Astrocyte (in vitro differentiated cells and primary cell): Measurements from ENCODE around the gene P3H1. TPM values are rescaled to one million over a fixed set of nuclear protein-coding genes. Genes with fewer than 3 reads are reported as not detected.

Experiments used
- DNase-seq: peaks from one replicate; pipeline ENCODE4 v3.0.0-alpha.2; 2010; ENCODE audit warnings: low read depth
- FAIRE-seq: peaks from 2 replicates; lab custom pipeline; 2011; peaks lifted over from hg19 to GRCh38; lab: Jason Lieb, UNC
- H2AFZ ChIP-seq: 2 replicates; pipeline ENCODE4 v1.6.0; 2012; ENCODE audit warnings: low read depth, low read length, inconsistent platforms
- H3K27ac ChIP-seq: 2 replicates; pipeline ENCODE4 v1.5.1; 2011; ENCODE audit warnings: low read depth, low read length, inconsistent platforms
- H3K27me3 ChIP-seq: 2 replicates; pipeline ENCODE4 v1.6.0; 2011; ENCODE audit warnings: low read length, inconsistent platforms; ENCODE audit not compliant: insufficient read depth
- H3K36me3 ChIP-seq: 2 replicates; pipeline ENCODE4 v1.5.1; 2011; ENCODE audit warnings: low read length, inconsistent platforms; ENCODE audit not compliant: insufficient read depth
- H3K4me1 ChIP-seq: 2 replicates; pipeline ENCODE4 v1.5.1; 2011; ENCODE audit warnings: low read length, inconsistent platforms; ENCODE audit not compliant: insufficient read depth
- H3K4me2 ChIP-seq: 2 replicates; pipeline ENCODE4 v1.6.0; 2012; ENCODE audit warnings: low read length, inconsistent platforms
- H3K4me3 ChIP-seq: 2 replicates; pipeline ENCODE4 v1.5.1; 2011; ENCODE audit warnings: low read depth, mild to moderate bottlenecking, low read length, inconsistent platforms; ENCODE audit not compliant: insufficient read depth
- H3K79me2 ChIP-seq: 2 replicates; pipeline ENCODE4 v1.6.0; 2012; ENCODE audit warnings: mild to moderate bottlenecking, low read length, inconsistent platforms; ENCODE audit not compliant: insufficient read depth
- H3K9ac ChIP-seq: 2 replicates; pipeline ENCODE4 v1.6.0; 2012; ENCODE audit warnings: mild to moderate bottlenecking, low read length, inconsistent platforms
- H3K9me3 ChIP-seq: 2 replicates; pipeline ENCODE4 v1.5.1; 2012; ENCODE audit warnings: low read depth, mild to moderate bottlenecking, low read length, inconsistent platforms; ENCODE audit not compliant: insufficient read depth
- H4K20me1 ChIP-seq: 2 replicates; pipeline ENCODE4 v1.6.0; 2012; ENCODE audit warnings: low read length, inconsistent platforms; ENCODE audit not compliant: insufficient read depth
- H3K27ac Mint-ChIP-seq: one replicate; pipeline ENCODE4 v1.8.0; 2021; ENCODE audit warnings: mild to moderate bottlenecking, mixed read lengths; ENCODE audit not compliant: unreplicated experiment
- H3K27me3 Mint-ChIP-seq: one replicate; pipeline ENCODE4 v1.8.0; 2021; ENCODE audit warnings: low read depth, mixed read lengths; ENCODE audit not compliant: unreplicated experiment
- H3K36me3 Mint-ChIP-seq: one replicate; pipeline ENCODE4 v1.8.0; 2021; ENCODE audit warnings: low read depth, mixed read lengths; ENCODE audit not compliant: unreplicated experiment
- H3K4me1 Mint-ChIP-seq: one replicate; pipeline ENCODE4 v1.8.0; 2021; ENCODE audit warnings: low read depth, mixed read lengths; ENCODE audit not compliant: unreplicated experiment
- H3K4me3 Mint-ChIP-seq: one replicate; pipeline ENCODE4 v1.8.0; 2021; ENCODE audit warnings: mild to moderate bottlenecking, moderate library complexity, mixed read lengths; ENCODE audit not compliant: unreplicated experiment
- H3K9me3 Mint-ChIP-seq: one replicate; pipeline ENCODE4 v1.8.0; 2021; ENCODE audit warnings: mild to moderate bottlenecking, mixed read lengths; ENCODE audit not compliant: unreplicated experiment
- EZH2 ChIP-seq: IDR thresholded peaks from 2 replicates; pipeline ENCODE4 v1.6.1; 2012; ENCODE audit warnings: mild to moderate bottlenecking, low read length, inconsistent platforms; ENCODE audit not compliant: insufficient read depth
- total RNA-seq: library from RNA; stranded (reverse); gene quantifications from 2 replicates; pipeline ENCODE4 v1.2.1, GENCODE V29; 2021
- TF ChIP-seq, protein P1 (sequence below): IDR thresholded peaks from 2 replicates; pipeline ENCODE4 v1.5.1; 2011; ENCODE audit warnings: low read depth, mild to moderate bottlenecking, inconsistent platforms, low read length, moderate library complexity; ENCODE audit not compliant: insufficient read depth

The P3H1 gene
- total RNA-seq, 1 donor from 2014 or later: 277 TPM

DNA sequence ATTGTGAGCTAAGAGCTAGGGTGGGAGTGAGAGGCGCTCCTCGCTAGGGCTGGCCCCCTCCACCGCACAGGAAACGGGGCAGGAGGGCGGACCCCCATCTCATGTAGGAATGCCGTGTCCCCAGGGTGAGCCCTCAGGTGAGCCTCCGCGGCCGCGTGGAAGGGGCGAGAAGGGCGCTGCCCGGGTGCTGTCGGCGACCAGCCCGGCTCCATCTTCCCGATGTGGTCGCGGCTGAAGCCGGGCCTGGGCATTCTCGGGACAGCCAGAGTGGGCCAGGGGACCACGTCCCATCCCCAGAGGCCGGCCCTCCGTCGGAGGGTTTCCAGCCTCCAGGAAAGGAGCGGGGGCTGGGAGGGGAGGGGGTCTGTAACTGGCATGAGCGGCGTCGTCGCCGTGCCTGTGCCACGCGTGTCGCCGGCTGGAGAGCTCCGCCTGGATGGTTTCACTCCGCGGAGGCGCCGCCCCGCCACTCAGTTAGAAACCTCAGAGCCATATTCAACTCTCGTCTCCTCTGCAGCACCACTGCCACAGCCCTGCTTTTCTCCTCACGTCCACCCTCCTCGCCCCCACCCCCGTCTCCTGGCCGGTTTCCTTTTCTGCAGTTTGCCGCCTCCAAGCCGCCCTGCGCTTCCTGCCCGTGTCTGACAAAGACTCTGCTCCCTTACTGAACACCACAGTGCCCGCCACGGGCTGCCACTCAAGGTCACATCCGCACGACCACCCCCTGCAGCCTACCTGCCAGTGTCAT is 18.3 kb upstream of the P3H1 start, which contains the start of gene TMEM269:
Gene TMEM269, plus strand, starts transcription at position 46 of the 748 bp plus-strand sequence. CDS start 4,903 bp downstream, outside the sequence.
- Histone ChIP-seq H3K9ac (peak within 1 kb of the TSS; percentile 54), H3K27ac (no peak within 1 kb of the TSS), H3K9me3 (no peaks in the 10 kb centered on the region), H3K4me2 (peak within 1 kb of the TSS; percentile 86), H2AFZ (peak within 1 kb of the TSS; percentile 86), H3K27me3 (no peaks in the 10 kb centered on the region), H3K4me3 (peak within 1 kb of the TSS; percentile 57), H3K79me2 (no peaks in the 10 kb centered on the region), H3K4me1 (peaks cover 9% of the 10 kb centered on the region), H4K20me1 (peaks cover 4% of the 10 kb centered on the region), H3K36me3 (no peaks in the 10 kb centered on the region)
- H3K27me3 Mint-ChIP-seq: peaks cover 3% of the 10 kb centered on the region
- no peak for DNase-seq
- no peaks in the 10 kb centered on the region for H3K4me1 Mint-ChIP-seq
- TF ChIP-seq EZH2: no peak
- TF ChIP-seq, protein P1, sequence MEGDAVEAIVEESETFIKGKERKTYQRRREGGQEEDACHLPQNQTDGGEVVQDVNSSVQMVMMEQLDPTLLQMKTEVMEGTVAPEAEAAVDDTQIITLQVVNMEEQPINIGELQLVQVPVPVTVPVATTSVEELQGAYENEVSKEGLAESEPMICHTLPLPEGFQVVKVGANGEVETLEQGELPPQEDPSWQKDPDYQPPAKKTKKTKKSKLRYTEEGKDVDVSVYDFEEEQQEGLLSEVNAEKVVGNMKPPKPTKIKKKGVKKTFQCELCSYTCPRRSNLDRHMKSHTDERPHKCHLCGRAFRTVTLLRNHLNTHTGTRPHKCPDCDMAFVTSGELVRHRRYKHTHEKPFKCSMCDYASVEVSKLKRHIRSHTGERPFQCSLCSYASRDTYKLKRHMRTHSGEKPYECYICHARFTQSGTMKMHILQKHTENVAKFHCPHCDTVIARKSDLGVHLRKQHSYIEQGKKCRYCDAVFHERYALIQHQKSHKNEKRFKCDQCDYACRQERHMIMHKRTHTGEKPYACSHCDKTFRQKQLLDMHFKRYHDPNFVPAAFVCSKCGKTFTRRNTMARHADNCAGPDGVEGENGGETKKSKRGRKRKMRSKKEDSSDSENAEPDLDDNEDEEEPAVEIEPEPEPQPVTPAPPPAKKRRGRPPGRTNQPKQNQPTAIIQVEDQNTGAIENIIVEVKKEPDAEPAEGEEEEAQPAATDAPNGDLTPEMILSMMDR: no peak
- H3K36me3 Mint-ChIP-seq: peaks cover 25% of the 10 kb centered on the region
- H3K4me3 Mint-ChIP-seq: no peak within 1 kb of the TSS
- H3K9me3 Mint-ChIP-seq: peaks cover 4% of the 10 kb centered on the region
- no peak for FAIRE-seq
- peak within 1 kb of the TSS; percentile 2 for H3K27ac Mint-ChIP-seq

- Histone ChIP-seq H3K4me1 (peaks cover 9% of the 10 kb centered on the region), H3K79me2 (no peaks in the 10 kb centered on the region), H3K27me3 (no peaks in the 10 kb centered on the region), H3K27ac (no peak overlapping the region), H4K20me1 (peaks cover 4% of the 10 kb centered on the region), H3K4me2 (peak overlapping the region; percentile 86), H3K4me3 (no peak overlapping the region), H2AFZ (peak overlapping the region; percentile 86), H3K9me3 (no peaks in the 10 kb centered on the region), H3K9ac (peak overlapping the region; percentile 54), H3K36me3 (no peaks in the 10 kb centered on the region)
- Mint-ChIP-seq H3K27me3 (peaks cover 3% of the 10 kb centered on the region), H3K27ac (no peak overlapping the region), H3K4me3 (no peak overlapping the region), H3K36me3 (peaks cover 27% of the 10 kb centered on the region), H3K4me1 (no peaks in the 10 kb centered on the region), H3K9me3 (peaks cover 4% of the 10 kb centered on the region)
- TF ChIP-seq, protein P1: no peak
- no peak for TF ChIP-seq EZH2
- no peak for DNase-seq
- no peak for FAIRE-seq
These were observed 17.7 kb upstream of the P3H1 start for GRCh38 chr1:42784547-42784945.

DNA sequence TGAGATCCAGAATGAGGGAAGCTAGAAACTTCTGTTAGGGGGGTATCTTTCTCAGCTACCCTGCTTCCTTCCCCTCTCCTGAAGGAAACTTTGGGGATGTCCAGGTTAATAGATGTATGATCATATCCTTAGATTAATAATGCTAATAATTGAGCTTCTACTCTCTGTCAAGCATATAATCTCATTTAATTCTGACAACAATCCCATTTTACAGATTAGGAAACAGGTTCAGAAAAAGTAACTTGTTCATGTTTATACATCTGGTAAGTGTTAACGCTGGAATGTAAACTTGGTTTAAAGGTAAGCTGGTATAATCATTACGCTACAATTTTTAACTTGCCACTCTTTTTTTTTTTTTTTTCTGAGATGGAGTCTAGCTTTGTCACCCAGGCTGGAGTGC is 16.3 kb upstream of the P3H1 start:
- no peaks in the 10 kb centered on the region for H3K27me3 ChIP-seq
- H3K9ac ChIP-seq: no peak overlapping the region
- peaks cover 4% of the 10 kb centered on the region for H3K9me3 Mint-ChIP-seq
- no peaks in the 10 kb centered on the region for H3K9me3 ChIP-seq
- H3K27ac ChIP-seq: no peak overlapping the region
- peaks cover 9% of the 10 kb centered on the region for H3K4me1 ChIP-seq
- H4K20me1 ChIP-seq: peaks cover 10% of the 10 kb centered on the region
- DNase-seq (no peak), FAIRE-seq (no peak)
- H3K27ac Mint-ChIP-seq: no peak overlapping the region
- peaks cover 3% of the 10 kb centered on the region for H3K27me3 Mint-ChIP-seq
- no peak overlapping the region for H3K4me2 ChIP-seq
- no peak for TF ChIP-seq EZH2
- TF ChIP-seq, protein P1: no peak
- peaks cover 32% of the 10 kb centered on the region for H3K36me3 Mint-ChIP-seq
- no peak overlapping the region for H2AFZ ChIP-seq
- H3K4me3 Mint-ChIP-seq: no peak overlapping the region
- H3K4me1 Mint-ChIP-seq: no peaks in the 10 kb centered on the region
- no peaks in the 10 kb centered on the region for H3K79me2 ChIP-seq
- H3K36me3 ChIP-seq: peaks cover 3% of the 10 kb centered on the region
- H3K4me3 ChIP-seq: no peak overlapping the region
